Superior temporal gyrus (tissue), 1 donor: ENCODE measurements around the gene MSLN.
"Not testable (repeated sequence)": the region's sequence is repeated elsewhere in the genome, so short reads cannot be mapped to it uniquely, and the experiment has no call there.

Source experiments
- DNase-seq: peaks from one replicate; pipeline ENCODE4 v3.0.0-alpha.2; 2016; ENCODE audit errors: extremely low spot score

The MSLN gene

GRCh38 chr16:760545-761343 is at the start of gene MSLN:
Gene MSLN (plus strand): TSS chr16:760734. CDS start chr16:762681, 1,947 bp downstream.
- no peak for DNase-seq

- no peak for DNase-seq
Observed at GRCh38 chr16:711084-711483, 49.5 kb upstream of the MSLN start.

GRCh38 chr16:711548-712320 is 48.8 kb upstream of the MSLN start:
- peak; percentile 79 for DNase-seq

- DNase-seq: not testable (repeated sequence)
Observed at GRCh38 chr16:712740-713250, 47.7 kb upstream of the MSLN start.

GRCh38 chr16:714079-714478 is 46.5 kb upstream of the MSLN start:
- no peak for DNase-seq

- DNase-seq: peak; percentile 87
Observed at GRCh38 chr16:714558-715476, 45.7 kb upstream of the MSLN start, which contains the start of gene METRN. Gene METRN (plus strand): TSS chr16:715118. CDS start chr16:715290, 172 bp downstream.

- no peak for DNase-seq
Observed at GRCh38 chr16:715477-716199, 44.9 kb upstream of the MSLN start.

- DNase-seq: peak; percentile 90
Observed at GRCh38 chr16:716200-716568, 44.4 kb upstream of the MSLN start.

- DNase-seq: no peak
Observed at GRCh38 chr16:716768-717325, 43.7 kb upstream of the MSLN start.

- DNase-seq: no peak
Observed at GRCh38 chr16:717450-718245, 42.9 kb upstream of the MSLN start.

- no peak for DNase-seq
Observed at GRCh38 chr16:718389-718788, 42.1 kb upstream of the MSLN start.

GRCh38 chr16:718922-719321 is 41.6 kb upstream of the MSLN start:
- no peak for DNase-seq

GRCh38 chr16:719815-720446 is 40.6 kb upstream of the MSLN start:
- no peak for DNase-seq

- DNase-seq: peak; percentile 60
Observed at GRCh38 chr16:720447-720989, 40.0 kb upstream of the MSLN start.

GRCh38 chr16:720990-721764 is 39.4 kb upstream of the MSLN start, which contains the start of gene ANTKMT:
Gene ANTKMT (plus strand): TSS chr16:721146. CDS start chr16:721275, 129 bp downstream.
- peak; percentile 76 for DNase-seq

GRCh38 chr16:721765-722540 is 38.6 kb upstream of the MSLN start:
- DNase-seq: no peak
